ENCODE data around the gene CEMIP.
"Not testable (repeated sequence)": the region's sequence is repeated elsewhere in the genome, so short reads cannot be mapped to it uniquely, and the experiment has no call there.

Gene CEMIP

DNA sequence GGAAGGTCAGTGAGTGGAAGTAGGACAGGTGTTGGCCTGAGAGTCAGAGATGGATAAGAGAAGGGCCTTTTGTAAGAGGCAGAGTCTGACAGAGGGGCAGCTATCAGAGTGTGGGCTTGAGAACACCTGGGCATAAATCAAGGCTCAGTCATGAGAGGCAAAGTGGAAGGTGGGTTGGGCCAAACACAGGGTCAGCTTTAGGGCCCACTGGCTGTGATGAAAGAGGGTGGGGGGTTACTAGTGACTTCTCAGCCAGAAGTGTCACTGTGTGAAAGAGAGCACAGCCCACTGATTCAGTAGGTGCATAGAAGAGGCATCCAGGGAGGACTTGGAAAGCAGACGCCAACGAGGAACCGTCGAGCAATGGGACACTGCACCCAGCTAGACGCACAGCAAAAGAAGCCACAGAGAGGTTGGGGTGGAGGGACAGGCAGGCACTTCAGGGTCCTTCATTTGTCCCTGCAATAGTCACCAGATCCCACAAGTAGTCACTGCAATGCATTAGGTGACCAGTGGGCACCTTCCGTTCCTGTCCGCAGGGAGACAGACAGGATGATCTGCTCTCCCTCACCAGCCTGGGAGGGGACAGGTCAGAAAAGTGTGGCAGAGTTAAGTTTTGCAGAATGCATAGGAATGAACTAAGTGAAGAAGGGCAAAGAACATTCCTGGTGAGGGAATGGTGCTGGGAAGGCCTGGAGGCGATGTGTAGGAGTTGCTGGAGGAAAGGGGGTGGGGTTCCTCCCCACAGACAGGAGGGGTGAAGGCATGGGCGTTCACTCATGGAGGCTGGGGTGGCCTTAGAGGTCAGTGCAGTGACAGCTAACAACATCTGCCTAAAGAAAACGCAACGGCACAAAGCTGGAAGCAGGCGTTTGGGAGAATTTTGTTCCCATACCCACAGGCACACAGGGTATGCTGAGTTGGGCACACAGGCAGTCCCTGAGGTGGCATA lies 174.1 kb downstream of the CEMIP start:
- DNase-seq (ENCODE audit: low spot score), result no peak

GRCh38 chr15:80953953-80954778 lies 175.0 kb downstream of the CEMIP start:
- no peak for DNase-seq (ENCODE audit: low spot score)

- DNase-seq (ENCODE audit: low spot score), result not testable (repeated sequence)
These were observed 176.6 kb downstream of the CEMIP start for GRCh38 chr15:80955571-80956452.

DNA sequence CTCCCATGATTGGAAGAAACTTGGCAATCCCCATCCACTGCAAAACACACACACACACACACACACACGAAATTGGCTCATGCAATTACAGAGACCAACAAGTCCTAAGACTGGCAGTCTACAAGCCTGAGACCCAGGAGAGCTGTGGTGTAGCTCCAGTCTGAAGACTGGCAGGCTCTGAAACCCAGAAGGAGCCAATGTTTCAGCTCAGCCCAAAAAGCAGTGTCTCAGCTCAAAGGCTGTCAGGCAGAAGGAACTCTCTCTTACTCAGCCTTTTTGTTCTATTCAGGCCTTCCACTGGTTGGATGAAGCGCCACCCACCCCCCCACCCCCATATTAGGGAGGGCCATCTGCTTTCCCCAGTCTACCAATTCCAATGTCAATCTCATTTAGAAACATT lies 178.4 kb downstream of the CEMIP start:
- DNase-seq (ENCODE audit: low spot score), result no peak

- DNase-seq (ENCODE audit: low spot score), result no peak
These were observed 178.8 kb downstream of the CEMIP start for GRCh38 chr15:80957976-80958375.

- no peak for DNase-seq (ENCODE audit: low spot score)
These were observed 179.8 kb downstream of the CEMIP start for GRCh38 chr15:80958818-80959495.

DNA sequence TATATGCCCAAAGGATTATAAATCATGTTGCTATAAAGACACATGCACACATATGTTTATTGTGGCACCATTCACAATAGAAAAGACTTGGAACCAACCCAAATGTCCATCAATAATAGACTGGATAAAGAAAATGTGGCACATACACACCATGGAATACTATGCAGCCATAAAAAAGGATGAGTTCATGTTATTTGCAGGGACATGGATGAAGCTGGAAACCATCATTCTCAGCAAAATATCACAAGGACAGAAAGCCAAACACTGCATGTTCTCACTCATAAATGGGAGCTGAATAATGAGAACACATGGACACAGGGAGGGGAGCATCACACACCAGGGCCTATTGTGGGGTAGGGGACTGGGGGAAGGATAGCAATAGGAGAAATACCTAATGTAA lies 186.3 kb downstream of the CEMIP start:
- DNase-seq (ENCODE audit: low spot score), result not testable (repeated sequence)

GRCh38 chr15:80966431-80967197 lies 187.4 kb downstream of the CEMIP start:
- no peak for DNase-seq (ENCODE audit: low spot score)

DNA sequence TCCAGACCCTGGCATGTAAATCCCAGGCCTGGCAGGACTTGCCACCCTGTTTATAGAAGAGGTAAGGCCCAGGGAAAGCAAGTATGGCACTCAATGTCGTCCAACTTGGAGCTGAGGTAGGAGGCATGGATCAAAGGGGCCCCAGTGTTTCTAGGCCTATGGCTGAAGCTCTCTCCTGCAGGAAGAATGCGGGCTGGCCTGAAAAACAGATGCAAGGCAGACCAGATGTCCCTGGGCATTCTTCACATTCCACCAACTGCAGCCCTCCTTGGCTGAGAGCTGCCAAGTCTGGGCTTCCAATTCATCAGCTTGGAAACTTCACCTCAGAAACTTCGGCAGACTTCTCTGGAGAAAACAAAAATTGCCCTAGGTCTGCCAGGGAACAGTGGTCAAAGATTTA lies 188.3 kb downstream of the CEMIP start:
- DNase-seq (ENCODE audit: low spot score), result no peak

DNA sequence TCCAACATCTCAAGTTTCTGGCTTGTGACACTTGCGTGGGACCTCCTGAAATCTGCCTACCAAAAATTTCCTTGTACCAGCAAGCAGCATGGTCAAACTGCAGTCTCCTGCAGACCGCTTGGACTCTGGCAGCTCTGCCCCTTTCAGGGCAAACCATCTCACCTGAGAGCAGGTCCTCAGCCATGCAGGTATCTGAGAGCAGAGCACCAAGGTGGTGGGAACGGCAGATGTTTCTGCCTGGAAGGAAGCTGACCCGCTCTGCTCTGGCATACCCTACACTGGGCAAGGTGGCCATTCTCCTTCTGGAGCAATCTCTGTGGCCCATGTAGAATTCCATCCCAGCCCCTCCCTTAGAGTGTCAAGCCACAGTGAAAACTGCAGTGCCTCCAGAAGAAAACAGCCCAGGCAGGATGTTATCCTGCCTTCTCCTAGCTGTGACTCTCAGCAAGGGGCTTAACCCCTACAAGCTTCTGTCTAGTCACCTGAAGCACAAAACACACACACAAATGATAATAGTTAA lies 188.9 kb downstream of the CEMIP start:
- DNase-seq (ENCODE audit: low spot score), result no peak

DNA sequence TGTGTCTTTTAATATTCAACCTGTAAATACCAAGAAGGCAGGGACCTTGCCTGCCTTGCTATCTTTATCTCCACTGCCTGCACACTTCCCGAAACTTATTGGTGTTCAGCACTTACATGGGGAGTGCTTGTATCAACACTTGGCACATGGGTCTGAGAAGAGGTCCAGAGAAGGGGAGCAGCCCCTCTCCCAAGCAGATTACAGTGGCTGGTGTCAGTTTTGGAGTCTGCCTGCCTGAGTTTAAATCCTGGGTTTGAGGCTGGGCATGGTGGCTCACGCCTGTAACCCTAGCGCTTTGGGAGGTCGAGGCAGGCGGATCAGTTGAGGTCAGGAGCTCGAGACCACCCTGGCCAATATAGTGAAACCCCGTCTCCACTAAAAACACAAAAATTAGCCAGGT lies 190.1 kb downstream of the CEMIP start:
- DNase-seq (ENCODE audit: low spot score), result no peak

DNA sequence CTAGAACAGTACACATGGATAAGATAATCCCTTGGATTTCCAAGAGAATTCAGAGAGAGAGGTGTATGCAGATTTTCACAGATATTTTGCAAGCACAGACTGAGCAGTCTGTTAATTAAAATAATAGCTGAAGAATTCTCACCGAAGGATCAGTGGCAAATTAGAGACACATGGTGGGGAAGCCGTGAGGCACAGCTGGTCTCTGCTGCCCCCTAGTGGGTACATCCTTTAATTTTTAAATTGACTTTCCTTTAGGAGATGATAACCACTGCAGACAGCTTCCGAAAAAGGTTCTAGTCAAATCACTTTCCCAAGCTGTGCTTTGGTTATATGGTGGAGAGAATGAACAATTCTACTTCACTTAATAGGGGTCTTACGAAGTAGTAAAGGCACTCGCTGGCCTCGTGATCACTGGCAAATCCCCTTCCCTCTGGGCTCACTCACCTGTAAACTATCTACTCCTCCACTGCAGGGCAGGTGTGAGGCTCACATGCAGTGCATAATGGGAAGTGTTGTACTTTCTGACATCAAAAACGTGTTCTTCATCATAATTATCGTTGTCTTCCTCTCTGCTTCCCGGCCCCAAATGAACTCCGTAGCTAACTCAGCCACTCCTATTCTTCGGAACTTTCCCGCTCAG lies 191.0 kb downstream of the CEMIP start:
- DNase-seq (ENCODE audit: low spot score), result peak; percentile 71

- no peak for DNase-seq (ENCODE audit: low spot score)
These were observed 191.5 kb downstream of the CEMIP start for GRCh38 chr15:80970658-80971057.

- DNase-seq (ENCODE audit: low spot score), result no peak
These were observed 192.0 kb downstream of the CEMIP start for GRCh38 chr15:80971143-80971542.

DNA sequence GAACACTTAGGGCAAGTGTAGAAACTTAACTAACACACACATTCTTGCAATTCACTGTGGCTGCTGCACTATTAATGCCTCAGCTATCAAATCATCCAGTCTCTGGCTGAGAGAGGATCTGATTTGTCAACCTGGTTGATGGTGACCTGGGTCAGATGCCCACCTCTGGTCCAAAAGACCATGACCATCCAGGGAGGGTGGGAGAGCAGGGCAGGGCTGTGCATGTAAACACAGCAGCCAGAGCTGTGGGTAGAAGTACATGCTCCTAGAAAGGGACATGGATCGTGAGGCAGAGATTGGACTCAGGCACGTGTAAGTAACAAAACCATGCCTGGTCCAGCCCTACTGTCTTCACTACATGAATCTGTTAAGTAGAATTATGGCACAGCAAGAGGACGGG lies 193.1 kb downstream of the CEMIP start:
- DNase-seq (ENCODE audit: low spot score), result no peak

DNA sequence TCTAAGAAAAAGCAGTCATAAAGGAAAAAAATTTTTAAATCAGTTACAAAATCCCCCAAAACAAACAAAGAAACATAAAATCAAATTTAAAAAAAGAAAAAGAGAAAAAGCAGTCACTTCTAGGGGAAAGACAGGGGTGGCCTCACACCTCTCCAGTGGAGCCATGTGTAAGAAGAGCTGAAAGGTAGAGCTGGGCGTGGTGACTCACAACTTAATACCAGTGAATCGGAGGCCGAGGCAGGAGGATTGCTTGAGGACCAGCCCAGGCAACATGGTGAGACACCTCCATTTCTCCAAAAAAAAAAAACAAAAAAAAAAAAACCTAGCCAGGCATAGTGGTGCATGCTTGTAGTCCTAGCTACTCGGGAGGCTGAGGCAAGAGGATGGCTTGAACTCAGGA lies 195.7 kb downstream of the CEMIP start:
- no peak for DNase-seq (ENCODE audit: low spot score)

DNA sequence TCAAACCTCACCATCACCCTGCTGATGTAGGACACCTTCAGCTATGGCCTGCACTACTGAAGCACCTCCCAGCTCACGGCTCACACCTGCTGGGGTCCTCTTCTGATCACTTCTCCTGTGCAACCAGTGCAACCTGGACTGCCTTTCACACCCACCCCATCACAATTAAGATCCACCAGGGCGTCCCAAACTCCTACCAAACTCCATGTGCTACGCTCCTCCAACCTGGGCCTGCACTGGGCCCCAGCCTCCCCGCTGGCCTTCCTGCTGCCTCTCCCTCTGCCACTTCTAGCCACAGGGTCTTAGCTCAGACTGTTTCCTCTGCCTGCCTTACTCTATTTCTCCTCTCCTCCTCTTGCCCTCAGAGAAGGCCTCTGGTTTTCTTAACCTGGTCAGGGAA lies 197.7 kb downstream of the CEMIP start:
- no peak for DNase-seq (ENCODE audit: low spot score)

DNA sequence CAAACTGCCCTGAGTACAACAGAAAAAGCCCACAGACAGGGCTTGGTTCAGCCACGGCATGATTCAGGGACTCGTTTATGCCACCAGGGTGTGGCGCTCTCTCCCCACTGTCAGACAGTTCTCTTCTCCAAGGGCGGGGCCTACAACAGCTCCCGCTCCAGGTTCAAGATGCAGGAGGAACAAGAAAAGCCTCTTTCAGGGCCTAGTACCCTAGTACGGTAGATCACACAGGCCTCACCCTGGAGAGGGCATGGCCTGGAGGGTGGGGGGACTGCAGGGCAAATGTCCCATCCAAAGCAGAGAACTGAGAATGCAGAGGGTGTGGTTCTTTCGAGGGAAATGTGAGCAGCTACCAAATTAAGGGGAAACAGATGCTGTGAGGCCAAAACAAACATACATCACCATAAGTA lies 198.5 kb downstream of the CEMIP start:
- peak; percentile 62 for DNase-seq (ENCODE audit: low spot score)

GRCh38 chr15:80978685-80979329 lies 199.6 kb downstream of the CEMIP start:
- no peak for DNase-seq (ENCODE audit: low spot score)

Measured in hematopoietic multipotent progenitor cell treated with erythropoietin and hydrocortisone succinate and interleukin-3 and kit ligand, for 15 days (in vitro differentiated cells).